C4-2B (cell line): Measurements from ENCODE around the gene METTL3.

Experiments
- ZFX ChIP-seq: fragments of 450-650 bp; IDR thresholded peaks from 2 replicates; pipeline ENCODE4 v1.6.1; 2017
- TF ChIP-seq, protein P1 (sequence below): fragments of 450-650 bp; conservative IDR thresholded peaks from 2 replicates; pipeline ENCODE4 v1.5.1; 2017; ENCODE audit warnings: mild to moderate bottlenecking

DNA sequence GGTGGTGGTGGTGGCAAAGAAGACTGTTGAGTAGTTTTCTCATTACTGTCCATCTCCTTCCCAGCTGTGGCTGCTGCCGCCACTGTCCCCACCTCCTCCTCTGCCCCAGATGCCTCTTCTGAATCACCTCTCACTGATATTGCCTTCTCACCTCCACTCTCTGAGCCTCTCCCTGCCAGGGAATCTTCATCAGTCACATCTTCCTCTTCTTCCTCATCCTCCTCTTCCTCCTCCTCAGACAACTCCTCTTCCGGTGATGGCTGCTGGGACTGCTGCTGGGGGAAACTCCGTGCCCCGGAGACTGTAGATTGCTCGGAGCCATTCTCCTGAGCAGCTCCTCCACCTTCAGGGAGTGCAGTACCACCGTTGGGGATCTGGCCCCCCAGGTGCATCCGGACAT is 12.1 kb upstream of the METTL3 start:
- TF ChIP-seq, protein P1, sequence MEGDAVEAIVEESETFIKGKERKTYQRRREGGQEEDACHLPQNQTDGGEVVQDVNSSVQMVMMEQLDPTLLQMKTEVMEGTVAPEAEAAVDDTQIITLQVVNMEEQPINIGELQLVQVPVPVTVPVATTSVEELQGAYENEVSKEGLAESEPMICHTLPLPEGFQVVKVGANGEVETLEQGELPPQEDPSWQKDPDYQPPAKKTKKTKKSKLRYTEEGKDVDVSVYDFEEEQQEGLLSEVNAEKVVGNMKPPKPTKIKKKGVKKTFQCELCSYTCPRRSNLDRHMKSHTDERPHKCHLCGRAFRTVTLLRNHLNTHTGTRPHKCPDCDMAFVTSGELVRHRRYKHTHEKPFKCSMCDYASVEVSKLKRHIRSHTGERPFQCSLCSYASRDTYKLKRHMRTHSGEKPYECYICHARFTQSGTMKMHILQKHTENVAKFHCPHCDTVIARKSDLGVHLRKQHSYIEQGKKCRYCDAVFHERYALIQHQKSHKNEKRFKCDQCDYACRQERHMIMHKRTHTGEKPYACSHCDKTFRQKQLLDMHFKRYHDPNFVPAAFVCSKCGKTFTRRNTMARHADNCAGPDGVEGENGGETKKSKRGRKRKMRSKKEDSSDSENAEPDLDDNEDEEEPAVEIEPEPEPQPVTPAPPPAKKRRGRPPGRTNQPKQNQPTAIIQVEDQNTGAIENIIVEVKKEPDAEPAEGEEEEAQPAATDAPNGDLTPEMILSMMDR: no peak
- no peak for TF ChIP-seq ZFX
